KMS-11 (cell line): ENCODE measurements around the gene ELK3.

Experiments
- H2AFZ ChIP-seq: fragments of 200-600 bp; sonication (generic); 2 replicates; pipeline ENCODE4 v1.6.1; 2016; ENCODE audit warnings: antibody characterized with exemption, mixed run types, low read depth
- H3K27ac ChIP-seq: fragments of 200-600 bp; sonication (generic); 2 replicates; pipeline ENCODE4 v1.6.1; 2016; ENCODE audit warnings: mild to moderate bottlenecking, mixed run types
- H3K27me3 ChIP-seq: fragments of 200-600 bp; sonication (generic); 2 replicates; pipeline ENCODE4 v1.6.1; 2017; ENCODE audit warnings: mild to moderate bottlenecking, low read depth, mixed run types, moderate library complexity; ENCODE audit not compliant: insufficient read depth
- H3K36me3 ChIP-seq: fragments of 200-600 bp; sonication (generic); 2 replicates; pipeline ENCODE4 v1.6.1; 2017; ENCODE audit warnings: mild to moderate bottlenecking, mixed run types; ENCODE audit not compliant: insufficient read depth
- H3K4me1 ChIP-seq: fragments of 200-600 bp; sonication (generic); 2 replicates; pipeline ENCODE4 v1.6.1; 2016; ENCODE audit warnings: mild to moderate bottlenecking, low read depth, mixed run types; ENCODE audit not compliant: poor library complexity, severe bottlenecking
- H3K4me2 ChIP-seq: fragments of 200-600 bp; sonication (generic); 2 replicates; pipeline ENCODE4 v1.7.0; 2016; ENCODE audit warnings: mild to moderate bottlenecking, mixed run types
- H3K4me3 ChIP-seq: fragments of 200-600 bp; sonication (generic); IDR thresholded peaks from 2 replicates; pipeline ENCODE4 v1.6.1; 2017; ENCODE audit warnings: low read depth, low read length, mixed read lengths; ENCODE audit not compliant: insufficient read depth
- H3K79me2 ChIP-seq: fragments of 200-600 bp; sonication (generic); 2 replicates; pipeline ENCODE4 v1.6.1; 2016; ENCODE audit warnings: low read depth, mixed run types; ENCODE audit not compliant: insufficient read depth
- H3K9ac ChIP-seq: fragments of 200-600 bp; sonication (generic); 2 replicates; pipeline ENCODE4 v1.6.1; 2016; ENCODE audit warnings: mild to moderate bottlenecking, mixed run types
- H4K20me1 ChIP-seq: fragments of 200-600 bp; sonication (generic); 2 replicates; pipeline ENCODE4 v1.6.1; 2016; ENCODE audit warnings: mild to moderate bottlenecking, mixed run types; ENCODE audit not compliant: insufficient read depth
- CTCF ChIP-seq: fragments of 200-600 bp; sonication (generic); conservative IDR thresholded peaks from 2 replicates; pipeline ENCODE4 v1.6.1; 2017; ENCODE audit warnings: low read depth, mild to moderate bottlenecking, antibody characterized with exemption, low read length, moderate library complexity, mixed read lengths

The ELK3 gene

GRCh38 chr12:96233939-96234461 is 39.8 kb downstream of the ELK3 start:
- no peak for TF ChIP-seq CTCF
- H3K4me2 ChIP-seq: no peak overlapping the region
- no peak overlapping the region for H3K4me3 ChIP-seq
- no peaks in the 10 kb centered on the region for H3K36me3 ChIP-seq
- no peaks in the 10 kb centered on the region for H4K20me1 ChIP-seq
- H3K79me2 ChIP-seq: peaks cover 16% of the 10 kb centered on the region; the same call in 1 of the 2 replicates
- H3K27ac ChIP-seq: no peak overlapping the region
- H3K4me1 ChIP-seq: no peaks in the 10 kb centered on the region
- no peaks in the 10 kb centered on the region for H3K27me3 ChIP-seq
- H3K9ac ChIP-seq: no peak overlapping the region
- H2AFZ ChIP-seq: no peak overlapping the region

- Histone ChIP-seq H3K79me2 (peaks cover 16% of the 10 kb centered on the region; the same call in 1 of the 2 replicates), H3K4me1 (no peaks in the 10 kb centered on the region), H4K20me1 (no peaks in the 10 kb centered on the region), H3K9ac (no peak overlapping the region), H3K4me2 (no peak overlapping the region), H3K4me3 (no peak overlapping the region), H3K27ac (no peak overlapping the region), H3K36me3 (no peaks in the 10 kb centered on the region), H3K27me3 (no peaks in the 10 kb centered on the region), H2AFZ (no peak overlapping the region)
- TF ChIP-seq CTCF: no peak
Observed at GRCh38 chr12:96234591-96235483, 40.7 kb downstream of the ELK3 start.

GRCh38 chr12:96235484-96235826 is 41.3 kb downstream of the ELK3 start:
- H3K4me2 ChIP-seq: no peak overlapping the region
- no peak overlapping the region for H2AFZ ChIP-seq
- H3K4me3 ChIP-seq: no peak overlapping the region
- H4K20me1 ChIP-seq: no peaks in the 10 kb centered on the region
- no peaks in the 10 kb centered on the region for H3K36me3 ChIP-seq
- H3K9ac ChIP-seq: no peak overlapping the region
- no peaks in the 10 kb centered on the region for H3K27me3 ChIP-seq
- H3K27ac ChIP-seq: no peak overlapping the region
- H3K4me1 ChIP-seq: no peaks in the 10 kb centered on the region
- peaks cover 17% of the 10 kb centered on the region; the same call in 1 of the 2 replicates for H3K79me2 ChIP-seq
- no peak for TF ChIP-seq CTCF

- H3K79me2 ChIP-seq: peaks cover 21% of the 10 kb centered on the region; the same call in 1 of the 2 replicates
- H3K9ac ChIP-seq: no peak overlapping the region
- TF ChIP-seq CTCF: no peak
- H4K20me1 ChIP-seq: no peaks in the 10 kb centered on the region
- no peaks in the 10 kb centered on the region for H3K36me3 ChIP-seq
- H3K27me3 ChIP-seq: no peaks in the 10 kb centered on the region
- H2AFZ ChIP-seq: no peak overlapping the region
- no peaks in the 10 kb centered on the region for H3K4me1 ChIP-seq
- no peak overlapping the region for H3K27ac ChIP-seq
- no peak overlapping the region for H3K4me2 ChIP-seq
- no peak overlapping the region for H3K4me3 ChIP-seq
Observed at GRCh38 chr12:96236221-96236822, 42.1 kb downstream of the ELK3 start.
